ENCODE measurements around the gene PLAGL1.

DNA sequence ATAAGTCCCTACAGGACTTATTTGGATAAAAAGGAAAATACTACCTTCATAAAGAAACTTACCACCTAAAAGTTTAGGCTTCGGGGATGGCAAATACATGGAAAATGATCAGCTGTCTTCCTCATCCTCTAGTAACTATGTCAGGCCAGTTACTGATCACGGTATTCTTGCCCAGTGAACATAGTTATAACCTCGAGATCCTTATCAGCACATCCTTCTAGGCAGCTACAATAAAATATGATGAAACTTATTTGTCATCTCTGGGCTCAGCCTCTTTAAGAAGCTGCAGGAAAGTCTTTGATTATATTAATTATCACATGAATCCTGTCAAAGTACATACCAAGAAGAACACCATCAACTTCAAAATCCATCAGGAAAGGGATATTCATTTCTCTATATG is 45.5 kb upstream of the PLAGL1 start:
- no peak for TF ChIP-seq POLR2A (IDR thresholded peaks at IDR 0.05)
- TF ChIP-seq, protein P1, sequence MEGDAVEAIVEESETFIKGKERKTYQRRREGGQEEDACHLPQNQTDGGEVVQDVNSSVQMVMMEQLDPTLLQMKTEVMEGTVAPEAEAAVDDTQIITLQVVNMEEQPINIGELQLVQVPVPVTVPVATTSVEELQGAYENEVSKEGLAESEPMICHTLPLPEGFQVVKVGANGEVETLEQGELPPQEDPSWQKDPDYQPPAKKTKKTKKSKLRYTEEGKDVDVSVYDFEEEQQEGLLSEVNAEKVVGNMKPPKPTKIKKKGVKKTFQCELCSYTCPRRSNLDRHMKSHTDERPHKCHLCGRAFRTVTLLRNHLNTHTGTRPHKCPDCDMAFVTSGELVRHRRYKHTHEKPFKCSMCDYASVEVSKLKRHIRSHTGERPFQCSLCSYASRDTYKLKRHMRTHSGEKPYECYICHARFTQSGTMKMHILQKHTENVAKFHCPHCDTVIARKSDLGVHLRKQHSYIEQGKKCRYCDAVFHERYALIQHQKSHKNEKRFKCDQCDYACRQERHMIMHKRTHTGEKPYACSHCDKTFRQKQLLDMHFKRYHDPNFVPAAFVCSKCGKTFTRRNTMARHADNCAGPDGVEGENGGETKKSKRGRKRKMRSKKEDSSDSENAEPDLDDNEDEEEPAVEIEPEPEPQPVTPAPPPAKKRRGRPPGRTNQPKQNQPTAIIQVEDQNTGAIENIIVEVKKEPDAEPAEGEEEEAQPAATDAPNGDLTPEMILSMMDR (IDR thresholded peaks at IDR 0.05), result no peak
